Small intestine (tissue), 7 donors: ENCODE measurements around the gene GNAS. TPM values are rescaled to one million over a fixed set of nuclear protein-coding genes. Genes with fewer than 3 reads are reported as not detected.

ENCODE experiments used
- DNase-seq, 2 donors: peaks; one replicate each; pipeline versions ENCODE4 v3.0.0 to v3.0.0-alpha.2; 2013
- FAIRE-seq: peaks from 2 replicates; lab custom pipeline; 2012; peaks lifted over from hg19 to GRCh38; lab: Jason Lieb, UNC
- H3K27ac ChIP-seq, 3 donors: one replicate each; pipeline ENCODE4 v1.5.1; 2013; ENCODE audit warnings: low read length in 2 of 3, mild to moderate bottlenecking in 2 of 3, control low read depth in 1 of 3, inconsistent platforms in 1 of 3, low read depth in 1 of 3, moderate library complexity in 1 of 3
- H3K27me3 ChIP-seq, 3 donors: one replicate each; pipeline ENCODE4 v1.6.1; 2013; ENCODE audit warnings: low read length in 3 of 3, inconsistent platforms in 1 of 3; ENCODE audit not compliant: control insufficient read depth in 3 of 3, insufficient read depth in 3 of 3
- H3K36me3 ChIP-seq, 3 donors: one replicate each; pipeline ENCODE4 v1.6.1; 2013; ENCODE audit warnings: low read length in 3 of 3, inconsistent platforms in 1 of 3, low read depth in 1 of 3, mild to moderate bottlenecking in 1 of 3, moderate library complexity in 1 of 3; ENCODE audit not compliant: control insufficient read depth in 3 of 3, insufficient read depth in 2 of 3
- H3K4me1 ChIP-seq, 3 donors: one replicate each; pipeline ENCODE4 v1.6.1; 2013; ENCODE audit warnings: low read length in 2 of 3, inconsistent platforms in 1 of 3, low read depth in 1 of 3, mild to moderate bottlenecking in 1 of 3, moderate library complexity in 1 of 3; ENCODE audit not compliant: control insufficient read depth in 3 of 3, insufficient read depth in 2 of 3
- H3K4me3 ChIP-seq, 3 donors: one replicate each; pipeline ENCODE4 v1.5.1; 2013; ENCODE audit warnings: low read length in 3 of 3, control low read depth in 1 of 3, inconsistent platforms in 1 of 3, low read depth in 1 of 3, mild to moderate bottlenecking in 1 of 3, moderate library complexity in 1 of 3
- H3K9me3 ChIP-seq, 2 donors: one replicate each; pipeline ENCODE4 v1.6.1; 2013; ENCODE audit warnings: low read depth in 1 of 2, low read length in 1 of 2; ENCODE audit not compliant: control insufficient read depth in 2 of 2, insufficient read depth in 1 of 2
- WGBS, 3 donors: extraction: QIAGEN DNeasy Blood & Tissue Kit; methylation state at CpG; one replicate each; pipeline ENCODE4 v1.1.7; 2013; 5-methylcytosine and 5-hydroxymethylcytosine counted together
- polyA plus RNA-seq, 4 donors: library from polyadenylated mRNA; stranded (reverse) in 3 of 4; unstranded in 1 of 4; fragments of 200-250 nt in 3 of 4; fragments of 120-200 nt in 1 of 4; gene quantifications; one replicate each; pipeline versions ENCODE4 v1.2.1 to v1.2.3, GENCODE V29; 2013
- donor health status: healthy with polysubstance abuse.
- donor health status: control.
- donor health status: control.
- donor health status: Bipolar disorder and iron deficiency.
- donor health status: healthy.

Gene GNAS
- polyA plus RNA-seq, 4 donors = 493 to 875 (median 655) TPM

DNA sequence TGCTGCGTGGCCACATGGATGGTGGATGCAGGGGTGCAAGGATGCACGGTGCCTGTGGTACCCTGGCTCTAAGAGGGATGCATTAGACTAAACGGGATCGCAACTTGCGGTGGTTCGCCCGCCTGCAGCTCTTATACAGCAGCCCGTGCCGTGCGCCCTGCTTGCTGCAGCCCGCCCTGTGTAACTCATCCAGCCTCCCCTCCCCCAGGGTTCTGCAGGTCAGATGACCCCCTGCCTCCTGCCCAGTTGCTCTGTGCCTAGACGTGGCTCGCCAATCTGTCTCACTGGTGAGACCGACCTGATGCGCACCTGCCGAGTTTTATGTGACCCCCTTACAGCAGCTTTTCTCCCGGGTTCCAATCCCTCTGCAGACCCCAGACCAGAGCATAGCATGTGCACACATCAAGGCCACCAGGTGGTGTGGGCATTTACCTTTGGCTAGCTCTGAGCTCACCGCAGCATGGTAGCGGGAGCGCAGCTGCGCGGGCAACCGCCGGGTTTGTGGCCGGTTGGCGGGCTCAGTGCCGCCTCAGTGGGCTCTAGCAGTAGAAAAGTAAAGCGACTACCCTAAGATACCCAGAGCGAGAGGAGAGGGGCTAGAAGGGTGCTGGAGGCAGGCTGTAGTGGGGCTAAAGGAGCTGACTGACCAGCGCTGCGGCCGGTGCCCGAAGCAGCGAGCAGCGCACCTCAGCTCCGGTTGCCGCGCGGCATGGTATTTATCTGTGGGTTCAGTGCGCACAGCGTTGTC is 1.1 kb upstream of the GNAS start:
- FAIRE-seq (no peak), DNase-seq (peak in 1 of 2 donors; percentile 33)
- H3K27ac ChIP-seq = no peak overlapping the region
- H3K4me3 ChIP-seq = peak overlapping the region; percentile 6 to 53 (median 21)
- H3K9me3 ChIP-seq = no peaks in the 10 kb centered on the region
- H3K27me3 ChIP-seq = peaks cover 0 to 50% (median 25%) of the 10 kb centered on the region in 3 donors
- WGBS, 3 donors = 47 to 72% (median 48%) methylated on average over 32 to 41 of the region's 41 CpGs
- H3K4me1 ChIP-seq = peaks cover 0 to 2% (median 0%) of the 10 kb centered on the region in 3 donors
- H3K36me3 ChIP-seq = no peaks in the 10 kb centered on the region

DNA sequence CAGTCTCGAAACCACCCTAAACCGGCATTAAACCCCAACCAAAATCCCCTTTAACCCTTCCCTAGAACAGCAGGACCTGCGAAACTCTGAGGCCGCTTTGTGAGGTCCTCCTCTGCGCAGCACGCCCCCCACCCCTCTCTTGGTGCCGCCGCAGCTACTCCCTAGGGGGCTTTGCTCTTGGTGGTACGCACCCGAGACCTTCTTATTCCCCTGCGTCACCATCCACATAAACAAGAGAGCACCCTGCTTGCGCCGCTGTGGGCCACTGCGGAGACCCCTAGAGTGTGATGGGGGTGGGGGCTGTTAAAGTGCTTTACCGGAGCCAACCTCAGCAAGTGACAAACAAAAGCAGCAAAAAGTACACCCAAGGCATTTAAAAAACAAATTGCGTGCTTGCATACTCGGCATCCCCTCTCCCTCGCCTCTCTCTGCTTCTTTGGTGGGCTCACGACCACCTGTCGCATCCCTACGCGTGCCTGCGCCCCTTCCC is 502 bp upstream of the GNAS start:
- peaks cover 0 to 54% (median 25%) of the 10 kb centered on the region in 3 donors for H3K27me3 ChIP-seq
- H3K36me3 ChIP-seq = no peaks in the 10 kb centered on the region
- H3K4me1 ChIP-seq = peaks cover 0 to 2% (median 0%) of the 10 kb centered on the region in 3 donors
- H3K4me3 ChIP-seq = peak overlapping the region; percentile 16 to 53 (median 17)
- 38 to 48% (median 41%) methylated on average over 21 to 23 of the region's 23 CpGs for WGBS, 3 donors
- H3K9me3 ChIP-seq = no peaks in the 10 kb centered on the region
- FAIRE-seq = no peak
- H3K27ac ChIP-seq = no peak overlapping the region
- peak in 1 of 2 donors; percentile 20 for DNase-seq

DNA sequence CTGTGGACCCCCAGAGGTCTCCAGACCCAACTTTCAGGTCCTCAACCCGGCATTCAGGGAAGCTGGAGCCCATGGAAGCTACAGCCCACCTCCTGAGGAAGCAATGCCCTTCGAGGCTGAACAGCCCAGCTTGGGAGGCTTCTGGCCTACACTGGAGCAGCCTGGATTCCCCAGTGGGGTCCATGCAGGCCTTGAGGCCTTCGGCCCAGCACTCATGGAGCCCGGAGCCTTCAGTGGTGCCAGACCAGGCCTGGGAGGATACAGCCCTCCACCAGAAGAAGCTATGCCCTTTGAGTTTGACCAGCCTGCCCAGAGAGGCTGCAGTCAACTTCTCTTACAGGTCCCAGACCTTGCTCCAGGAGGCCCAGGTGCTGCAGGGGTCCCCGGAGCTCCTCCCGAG is 950 bp downstream of the GNAS start:
- DNase-seq (no peak), FAIRE-seq (no peak)
- no peaks in the 10 kb centered on the region for H3K9me3 ChIP-seq
- WGBS, 3 donors = 72 to 87% (median 83%) methylated on average over 6 of the region's 6 CpGs
- peaks cover 0 to 62% (median 27%) of the 10 kb centered on the region in 3 donors for H3K27me3 ChIP-seq
- H3K4me1 ChIP-seq = peaks cover 0 to 2% (median 0%) of the 10 kb centered on the region in 3 donors
- no peak overlapping the region for H3K4me3 ChIP-seq
- H3K27ac ChIP-seq = no peak overlapping the region
- no peaks in the 10 kb centered on the region for H3K36me3 ChIP-seq

DNA sequence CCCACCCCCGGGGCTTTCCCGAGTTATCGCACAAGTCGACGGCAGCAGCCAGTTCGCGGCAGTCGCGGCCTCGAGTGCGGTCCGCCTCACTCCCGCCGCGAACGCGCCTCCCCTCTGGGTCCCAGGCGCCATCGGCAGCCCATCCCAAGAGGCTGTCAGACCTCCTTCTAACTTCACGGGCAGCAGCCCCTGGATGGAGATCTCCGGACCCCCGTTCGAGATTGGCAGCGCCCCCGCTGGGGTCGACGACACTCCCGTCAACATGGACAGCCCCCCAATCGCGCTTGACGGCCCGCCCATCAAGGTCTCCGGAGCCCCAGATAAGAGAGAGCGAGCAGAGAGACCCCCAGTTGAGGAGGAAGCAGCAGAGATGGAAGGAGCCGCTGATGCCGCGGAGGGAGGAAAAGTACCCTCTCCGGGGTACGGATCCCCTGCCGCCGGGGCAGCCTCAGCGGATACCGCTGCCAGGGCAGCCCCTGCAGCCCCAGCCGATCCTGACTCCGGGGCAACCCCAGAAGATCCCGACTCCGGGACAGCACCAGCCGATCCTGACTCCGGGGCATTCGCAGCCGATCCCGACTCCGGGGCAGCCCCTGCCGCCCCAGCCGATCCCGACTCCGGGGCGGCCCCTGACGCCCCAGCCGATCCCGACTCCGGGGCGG is 1.6 kb downstream of the GNAS start:
- Histone ChIP-seq H3K4me3 (no peak overlapping the region), H3K27me3 (peaks cover 0 to 62% (median 27%) of the 10 kb centered on the region in 3 donors), H3K27ac (no peak overlapping the region), H3K4me1 (peaks cover 0 to 2% (median 0%) of the 10 kb centered on the region in 3 donors), H3K9me3 (no peaks in the 10 kb centered on the region), H3K36me3 (no peaks in the 10 kb centered on the region)
- DNase-seq (no peak), FAIRE-seq (no peak)
- WGBS, 3 donors = 50 to 61% (median 56%) methylated on average over 44 to 63 of the region's 63 CpGs

DNA sequence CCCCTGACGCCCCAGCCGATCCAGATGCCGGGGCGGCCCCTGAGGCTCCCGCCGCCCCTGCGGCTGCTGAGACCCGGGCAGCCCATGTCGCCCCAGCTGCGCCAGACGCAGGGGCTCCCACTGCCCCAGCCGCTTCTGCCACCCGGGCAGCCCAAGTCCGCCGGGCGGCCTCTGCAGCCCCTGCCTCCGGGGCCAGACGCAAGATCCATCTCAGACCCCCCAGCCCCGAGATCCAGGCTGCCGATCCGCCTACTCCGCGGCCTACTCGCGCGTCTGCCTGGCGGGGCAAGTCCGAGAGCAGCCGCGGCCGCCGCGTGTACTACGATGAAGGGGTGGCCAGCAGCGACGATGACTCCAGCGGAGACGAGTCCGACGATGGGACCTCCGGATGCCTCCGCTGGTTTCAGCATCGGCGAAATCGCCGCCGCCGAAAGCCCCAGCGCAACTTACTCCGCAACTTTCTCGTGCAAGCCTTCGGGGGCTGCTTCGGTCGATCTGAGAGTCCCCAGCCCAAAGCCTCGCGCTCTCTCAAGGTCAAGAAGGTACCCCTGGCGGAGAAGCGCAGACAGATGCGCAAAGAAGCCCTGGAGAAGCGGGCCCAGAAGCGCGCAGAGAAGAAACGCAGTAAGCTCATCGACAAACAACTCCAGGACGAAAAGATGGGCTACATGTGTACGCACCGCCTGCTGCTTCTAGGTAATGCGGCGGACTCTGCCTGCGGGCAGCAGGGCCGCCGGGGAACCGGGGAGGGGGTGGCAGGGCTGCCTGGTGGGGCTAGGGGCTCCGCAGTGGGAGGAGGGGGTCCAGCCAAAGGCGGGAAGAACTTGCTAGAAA is 2.3 kb downstream of the GNAS start:
- WGBS, 3 donors = 49 to 52% (median 49%) methylated on average over 68 to 75 of the region's 75 CpGs
- Histone ChIP-seq H3K4me3 (peak overlapping the region in 1 of 3 donors; percentile 17), H3K27ac (no peak overlapping the region), H3K27me3 (peaks cover 0 to 67% (median 27%) of the 10 kb centered on the region in 3 donors), H3K4me1 (peaks cover 0 to 2% (median 0%) of the 10 kb centered on the region in 3 donors), H3K36me3 (no peaks in the 10 kb centered on the region), H3K9me3 (no peaks in the 10 kb centered on the region)
- no peak for FAIRE-seq
- peak in 1 of 2 donors; percentile 21 for DNase-seq

DNA sequence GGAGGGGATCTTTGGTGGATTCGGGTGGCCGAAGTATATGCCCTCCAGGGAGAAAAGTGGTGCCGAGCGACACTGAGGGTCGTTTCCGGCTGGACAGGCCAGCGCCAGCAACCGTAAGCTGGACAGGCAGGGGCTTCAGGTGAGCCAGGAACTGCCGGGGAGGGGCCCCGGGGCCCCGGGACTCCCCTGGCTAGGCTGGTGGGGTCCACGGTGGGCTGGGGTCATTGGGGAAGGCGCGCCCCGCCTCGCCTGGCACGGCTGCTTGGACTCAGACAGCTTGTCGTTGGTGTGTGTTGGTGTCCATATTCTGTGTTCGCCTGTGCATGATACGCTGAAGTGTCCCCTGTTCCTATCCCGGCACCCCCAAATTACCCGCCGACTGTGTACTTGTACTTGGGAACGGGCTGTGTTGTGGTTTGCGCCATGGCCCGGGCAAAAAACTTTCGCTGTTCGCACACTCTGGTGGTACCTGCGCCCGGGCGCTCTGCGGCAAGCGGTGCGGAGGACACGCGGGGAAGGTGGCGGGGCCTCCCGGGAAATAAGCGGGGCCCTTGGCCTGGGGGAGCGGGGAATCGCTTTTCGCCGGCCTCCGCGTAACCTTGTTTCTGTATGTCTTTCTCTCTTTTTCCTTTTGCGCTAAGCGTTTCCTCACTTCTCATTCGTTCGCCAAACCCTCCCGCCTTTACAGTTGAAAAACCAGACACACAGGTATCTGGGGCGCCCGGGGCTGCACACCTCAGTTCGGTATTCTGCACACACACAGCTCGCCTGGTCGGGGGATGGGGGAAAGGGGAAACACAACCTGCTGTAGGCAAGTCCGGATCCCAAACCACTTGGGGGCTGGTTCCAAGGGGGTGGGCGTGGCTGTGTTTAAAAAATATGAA is 3.2 kb downstream of the GNAS start:
- 54 to 57% (median 57%) methylated on average over 54 to 57 of the region's 57 CpGs for WGBS, 3 donors
- DNase-seq (peak in 1 of 2 donors; percentile 31), FAIRE-seq (no peak)
- Histone ChIP-seq H3K9me3 (no peaks in the 10 kb centered on the region), H3K27ac (no peak overlapping the region), H3K36me3 (no peaks in the 10 kb centered on the region), H3K27me3 (peaks cover 0 to 67% (median 27%) of the 10 kb centered on the region in 3 donors), H3K4me3 (no peak overlapping the region), H3K4me1 (no peaks in the 10 kb centered on the region)

DNA sequence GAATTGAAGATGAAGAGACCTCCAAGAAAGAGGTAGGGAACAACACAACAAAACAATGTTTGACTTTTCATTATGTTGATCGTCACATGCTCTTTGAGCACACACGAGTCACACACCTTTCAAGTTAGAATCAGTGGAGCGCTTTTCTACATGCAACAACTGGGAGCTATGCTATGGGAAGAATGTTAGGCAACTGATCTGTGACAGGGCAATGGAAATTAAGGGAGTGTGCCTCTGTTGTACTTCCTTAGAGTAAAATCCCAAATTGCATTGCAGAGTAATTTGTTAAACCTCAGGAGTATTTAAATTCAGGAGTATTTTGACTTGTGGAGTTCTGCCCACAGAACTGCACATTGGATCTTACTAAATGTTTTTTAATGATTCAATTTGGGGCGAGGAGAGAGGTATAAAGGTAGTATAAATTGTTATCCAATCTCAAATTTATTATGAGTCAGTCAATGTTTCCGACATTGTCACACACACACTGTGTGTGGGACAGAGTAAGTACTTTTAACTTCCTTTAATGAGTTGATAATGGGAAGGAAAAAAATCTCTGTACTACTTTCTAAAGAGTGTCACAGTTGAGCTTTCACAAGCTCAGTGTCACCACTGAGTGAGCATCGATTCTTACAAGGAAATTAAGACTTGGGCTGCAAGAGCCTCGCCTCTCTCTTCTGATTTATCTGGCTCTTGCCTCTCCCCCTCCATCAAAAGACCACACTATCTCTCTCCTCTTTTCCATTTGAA is 10.7 kb downstream of the GNAS start:
- Histone ChIP-seq H3K9me3 (no peaks in the 10 kb centered on the region), H3K4me3 (no peak overlapping the region), H3K4me1 (no peaks in the 10 kb centered on the region), H3K36me3 (no peaks in the 10 kb centered on the region), H3K27me3 (peaks cover 0 to 7% (median 0%) of the 10 kb centered on the region in 3 donors), H3K27ac (no peak overlapping the region)
- 63 to 78% (median 66%) methylated on average over 7 of the region's 7 CpGs for WGBS, 3 donors
- no peak for DNase-seq
- no peak for FAIRE-seq
